T1000 (cell line): ENCODE measurements around the gene PLEKHH2.
"Not testable (repeated sequence)": the region's sequence is repeated elsewhere in the genome, so short reads cannot be mapped to it uniquely, and the experiment has no call there.

Experiments used
- DNase-seq: peaks from one replicate; lab custom pipeline; 2025; ENCODE audit warnings: mixed read lengths; lab: John Stamatoyannopoulos, UW

Gene PLEKHH2

DNA sequence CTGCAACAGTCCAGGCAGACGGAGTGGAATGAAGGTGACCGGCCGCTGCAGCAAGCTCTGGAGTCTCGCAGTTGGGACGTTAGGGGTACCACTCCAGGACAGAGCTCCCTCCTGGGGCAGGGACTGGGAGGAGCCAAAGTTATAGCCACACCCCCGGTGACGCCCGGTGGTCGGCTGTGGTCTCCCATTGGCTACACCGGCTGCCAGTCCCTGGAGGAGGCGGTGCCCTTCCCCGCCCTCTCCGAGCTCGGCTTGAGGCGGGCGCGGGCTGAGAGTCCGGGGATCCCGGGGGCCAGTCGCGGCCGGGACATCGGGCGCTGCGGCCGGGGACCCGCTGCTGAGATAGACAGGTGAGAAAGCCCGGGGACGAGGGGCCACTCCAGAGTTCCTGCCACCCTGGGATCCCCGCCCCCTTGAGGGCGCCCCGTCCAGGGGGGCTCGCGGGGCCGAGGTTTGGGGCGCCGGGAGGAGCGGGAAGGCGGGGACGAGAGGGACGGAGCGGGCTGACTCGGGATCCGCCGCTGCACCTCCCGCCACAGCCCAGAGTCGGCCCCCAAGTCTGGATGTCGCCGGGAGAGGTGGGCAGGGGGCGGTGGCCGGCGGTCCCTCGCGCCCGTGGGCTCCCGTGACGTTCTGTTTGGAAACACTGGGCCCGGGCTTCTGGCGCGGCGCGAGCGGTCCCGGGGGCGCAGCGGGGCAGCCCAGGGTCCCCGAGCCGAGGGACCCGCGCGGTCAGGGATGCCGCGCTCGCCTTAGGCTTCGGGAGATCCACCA, at the start of gene PLEKHH2:
TSS of gene PLEKHH2 (plus strand) at position 231 of the 774 bp plus-strand sequence. CDS start 7,414 bp downstream, outside the sequence.
- peak; percentile 91 for DNase-seq

GRCh38 chr2:43592443-43592842, 44.6 kb upstream of the PLEKHH2 start:
- DNase-seq: no peak

GRCh38 chr2:43593254-43593653, 43.8 kb upstream of the PLEKHH2 start:
- no peak for DNase-seq

DNA sequence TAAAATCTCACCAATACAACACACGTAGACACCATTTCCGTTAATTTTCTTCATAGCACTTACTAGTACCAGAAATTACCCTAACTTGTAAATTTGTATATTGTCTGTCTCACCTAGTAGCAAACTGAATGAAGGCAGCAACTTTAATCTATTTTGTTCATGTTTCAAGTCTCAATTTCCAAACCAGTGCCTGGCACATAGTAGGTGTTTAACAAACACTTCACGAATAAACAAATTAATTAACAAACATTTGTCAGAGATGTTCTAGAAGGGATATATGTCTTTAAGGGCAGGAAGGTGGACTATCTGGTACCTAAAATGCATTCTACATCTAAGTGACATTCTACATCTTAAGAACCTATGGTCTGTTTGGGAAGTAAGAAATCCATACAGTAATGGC, 42.2 kb upstream of the PLEKHH2 start:
- DNase-seq: no peak

GRCh38 chr2:43595603-43596412, 41.3 kb upstream of the PLEKHH2 start, which contains the start of gene THADA:
TSS of gene THADA (minus strand) at chr2:43596038. CDS start at chr2:43592392, 3,646 bp downstream.
- peak; percentile 94 for DNase-seq

GRCh38 chr2:43600596-43600995, 36.5 kb upstream of the PLEKHH2 start:
- not testable (repeated sequence) for DNase-seq

- no peak for DNase-seq
These were observed 32.4 kb upstream of the PLEKHH2 start for GRCh38 chr2:43604674-43605073.

- no peak for DNase-seq
These were observed 31.9 kb upstream of the PLEKHH2 start for GRCh38 chr2:43605079-43605655.

DNA sequence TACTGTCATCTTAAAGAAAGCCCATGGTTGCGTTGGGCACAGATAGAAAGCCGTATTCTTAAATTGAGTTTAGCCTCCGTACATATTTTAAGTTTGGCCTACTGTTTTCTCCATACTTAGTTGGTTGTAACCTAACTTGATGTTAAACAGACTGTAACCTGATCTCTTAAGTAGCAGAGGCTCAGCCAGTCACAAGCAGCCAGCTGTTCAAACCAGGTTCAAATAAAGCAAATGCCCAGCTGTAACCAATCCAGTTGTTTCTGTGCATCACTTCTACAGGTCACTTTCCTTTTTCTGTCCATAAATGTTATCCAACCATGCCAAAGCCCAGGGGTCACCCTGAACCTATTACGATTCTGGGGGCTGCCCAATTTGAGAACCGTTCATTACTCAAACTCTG, 31.2 kb upstream of the PLEKHH2 start:
- DNase-seq: no peak

DNA sequence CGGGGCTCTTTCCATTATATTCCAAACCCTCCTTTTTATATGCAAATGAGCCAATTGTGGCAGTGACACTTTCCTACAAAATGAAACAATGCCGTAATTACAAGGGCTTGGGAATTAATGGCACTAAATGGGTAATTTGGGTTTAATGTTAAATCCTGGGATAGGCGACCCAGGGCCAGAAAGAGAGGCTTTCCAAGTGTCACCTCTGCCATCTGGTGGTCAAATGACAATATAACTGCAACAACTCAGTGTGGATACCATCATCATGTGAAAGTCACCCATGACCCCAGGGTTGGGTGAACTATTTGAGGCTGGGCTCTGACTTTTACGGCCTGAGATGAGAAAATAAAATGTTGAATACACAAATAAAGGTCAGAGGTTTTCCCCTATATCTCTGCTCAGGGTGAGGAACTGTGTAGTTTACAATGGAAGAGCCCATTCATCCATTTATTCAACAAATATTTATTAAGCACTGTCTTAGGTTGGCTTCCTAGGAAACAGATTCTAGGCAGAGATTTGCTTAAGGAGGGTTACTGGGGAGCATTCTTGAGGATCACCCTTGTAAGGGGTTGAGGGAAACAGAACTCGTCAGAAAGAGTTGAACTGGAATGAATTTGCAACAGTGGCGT, 27.7 kb upstream of the PLEKHH2 start:
- no peak for DNase-seq

- no peak for DNase-seq
These were observed 26.7 kb upstream of the PLEKHH2 start for GRCh38 chr2:43610361-43610760.

- DNase-seq: peak; percentile 61
These were observed 24.8 kb upstream of the PLEKHH2 start for GRCh38 chr2:43611987-43612894.

GRCh38 chr2:43612944-43613343, 24.1 kb upstream of the PLEKHH2 start:
- no peak for DNase-seq

- DNase-seq: no peak
These were observed 19.9 kb upstream of the PLEKHH2 start for GRCh38 chr2:43616967-43617680.

DNA sequence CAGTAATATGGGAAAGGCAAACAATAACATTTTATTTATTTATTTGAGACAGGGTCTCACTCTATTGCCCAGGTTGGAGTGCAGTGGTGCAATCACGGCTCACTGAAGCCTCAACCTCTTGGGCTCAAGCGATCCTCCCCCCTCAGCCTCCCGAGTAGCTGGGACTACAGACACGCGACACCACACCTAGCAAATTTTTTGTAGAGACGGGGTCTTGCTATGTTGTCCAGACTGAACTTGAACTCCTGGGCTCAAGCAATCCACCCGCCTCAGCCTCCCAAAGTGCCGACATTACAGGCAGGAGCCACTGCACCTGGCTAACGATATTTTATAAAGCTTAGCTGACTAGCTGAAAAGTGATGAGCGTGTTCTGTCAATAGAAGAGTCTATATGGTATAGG, 17.5 kb upstream of the PLEKHH2 start:
- DNase-seq: no peak

DNA sequence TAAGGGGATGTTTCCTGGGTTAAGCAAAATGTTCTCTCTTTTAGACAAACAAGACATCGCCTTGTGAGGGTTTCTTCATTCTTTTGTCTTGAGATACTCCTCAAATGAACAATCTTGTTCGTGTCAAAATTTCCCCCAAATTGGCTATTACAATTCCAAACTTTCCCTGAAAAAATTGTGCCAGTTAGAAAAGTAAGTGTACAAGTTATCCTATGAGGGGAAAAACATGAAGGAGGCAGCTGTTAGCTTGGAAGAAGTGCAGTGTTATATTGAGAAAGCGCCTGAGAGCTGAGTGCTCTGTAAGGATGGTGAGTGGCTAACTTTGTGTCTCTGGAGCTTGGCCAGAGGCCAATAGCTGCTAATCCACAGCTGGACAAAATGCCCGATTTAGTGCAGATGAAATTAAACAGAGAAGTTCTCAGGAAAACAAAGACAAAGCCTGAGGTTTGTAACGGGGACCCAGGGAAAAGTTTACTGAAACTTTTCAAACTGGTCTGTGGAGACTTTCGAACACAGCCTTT, 14.1 kb upstream of the PLEKHH2 start:
- no peak for DNase-seq

DNA sequence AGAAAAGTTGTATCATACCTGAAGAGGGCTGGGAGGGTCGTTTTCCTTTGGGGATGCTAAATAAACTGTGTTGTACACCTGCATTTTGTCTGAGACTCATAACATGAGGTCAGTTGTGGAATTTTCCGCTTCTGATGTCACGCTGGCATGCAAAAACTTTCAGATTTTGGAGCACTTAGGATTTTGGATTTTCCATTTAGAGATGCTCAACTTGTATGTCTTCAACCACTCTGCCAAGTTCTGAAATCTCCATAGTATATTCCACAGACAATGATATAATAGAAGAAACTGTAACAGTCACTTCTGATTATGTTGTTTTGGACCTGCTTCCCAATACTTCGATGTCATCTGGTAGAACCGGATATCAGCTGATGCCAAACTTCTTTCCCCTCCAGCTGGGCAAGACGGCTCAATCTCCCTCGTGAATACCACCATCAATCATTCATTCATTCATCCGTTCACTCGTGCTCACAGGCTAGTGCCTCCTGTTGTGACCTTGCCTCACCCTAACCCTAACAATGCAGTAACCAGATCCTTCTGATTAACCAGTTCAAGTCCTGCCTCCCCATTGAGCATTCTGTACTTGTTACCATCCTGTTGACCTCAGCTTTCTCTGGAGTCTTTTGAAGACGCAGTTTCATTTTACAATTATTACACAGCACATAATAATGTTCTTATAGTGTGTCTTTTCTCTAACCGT, 5.3 kb upstream of the PLEKHH2 start:
- no peak for DNase-seq

GRCh38 chr2:43634604-43635306, 2.3 kb upstream of the PLEKHH2 start:
- DNase-seq: no peak

DNA sequence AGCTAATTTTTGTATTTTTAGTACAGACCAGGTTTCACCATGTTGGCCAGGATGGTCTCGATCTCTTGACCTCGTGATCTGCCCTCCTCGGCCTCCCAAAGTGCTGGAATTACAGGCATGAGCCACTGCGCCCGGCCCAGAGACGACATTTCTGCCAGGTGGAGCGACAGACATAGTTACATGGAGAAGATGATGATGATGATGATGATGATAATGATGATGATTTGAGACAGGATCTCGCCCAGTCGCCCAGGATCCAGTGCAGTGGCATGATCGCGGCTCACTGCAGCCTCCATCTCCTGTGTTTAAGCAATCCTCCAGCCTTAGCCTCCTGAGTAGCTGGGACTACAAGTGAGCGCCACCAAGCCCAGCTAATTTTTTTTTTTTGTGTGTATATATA, 907 bp upstream of the PLEKHH2 start:
- not testable (repeated sequence) for DNase-seq
